ENCODE measurements around the gene NUDT7. TPM values are rescaled to one million over a fixed set of nuclear protein-coding genes. Genes with fewer than 3 reads are reported as not detected.

The NUDT7 gene
- total and polyA plus RNA-seq, 2 donors (not counting 3 experiments of a cell fraction or from before 2014, with no cell fraction given), result 6.2 to 6.5 TPM

DNA sequence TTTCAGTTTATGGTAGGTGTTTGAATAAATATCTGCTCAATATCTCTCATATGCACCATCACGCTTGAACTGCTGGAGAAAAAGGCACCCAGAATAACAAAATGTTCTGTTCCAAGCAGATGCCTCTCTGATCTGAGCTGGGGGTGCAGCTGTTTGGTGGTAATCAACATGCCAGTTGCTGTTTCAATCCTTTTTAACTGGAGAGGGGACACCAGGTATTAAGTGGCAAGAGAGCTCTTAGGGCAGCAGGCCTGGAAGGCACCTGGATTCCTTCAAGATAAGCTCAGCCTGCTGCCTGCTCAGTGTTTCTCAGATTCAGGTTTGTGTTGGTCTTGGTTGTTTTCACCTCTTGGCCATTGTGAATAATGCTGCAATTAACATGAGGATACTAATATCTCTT is 38.9 kb downstream of the NUDT7 start:
- Histone ChIP-seq H3K36me3 (ENCODE audit: control insufficient read depth in 2 of 2, extremely low read depth in 1 of 2, insufficient read depth in 2 of 2, low read length in 2 of 2) (no peaks in the 10 kb centered on the region), H3K79me2 (ENCODE audit: control insufficient read depth, insufficient read depth, low read length) (no peaks in the 10 kb centered on the region), H3K9me3 (replicated peaks; ENCODE audit: control insufficient read depth, insufficient read depth, low read length) (no peaks in the 10 kb centered on the region), H3K9me1 (replicated peaks; ENCODE audit: control insufficient read depth, extremely low read depth, insufficient read depth, low read length) (no peaks in the 10 kb centered on the region), H3K4me1 (ENCODE audit: control insufficient read depth, extremely low read depth, insufficient read depth, low read length) (peaks cover 2% of the 10 kb centered on the region), H3K4me3 (replicated peaks in 1 of 3; ENCODE audit: insufficient read depth in 1 of 3, low read depth in 1 of 3, low read length in 3 of 3) (no peak overlapping the region), H3K27ac (ENCODE audit: insufficient read depth, low read depth, low read length) (no peak overlapping the region), H3K9ac (replicated peaks; ENCODE audit: extremely low read depth, insufficient read depth, low read length) (no peak overlapping the region), H3K4me2 (ENCODE audit: insufficient read depth, low read length) (no peak overlapping the region), H2AFZ (ENCODE audit: low read depth, low read length) (no peak overlapping the region), H4K20me1 (replicated peaks; ENCODE audit: control insufficient read depth, extremely low read depth, insufficient read depth, low read length) (no peaks in the 10 kb centered on the region), H3K27me3 (ENCODE audit: control insufficient read depth in 2 of 2, insufficient read depth in 2 of 2, low read length in 2 of 2) (no peaks in the 10 kb centered on the region)
- TF ChIP-seq POLR2A (IDR thresholded peaks at IDR 0.05; ENCODE audit: low read depth, low read length) (no peak), EZH2 (IDR thresholded peaks at IDR 0.05; ENCODE audit: borderline replicate concordance, low read depth, low read length, severe bottlenecking) (no peak), FOS (IDR thresholded peaks at IDR 0.05; ENCODE audit: borderline replicate concordance, insufficient read depth, low read length) (no peak), POLR2AphosphoS5 (IDR thresholded peaks at IDR 0.05; ENCODE audit: insufficient read depth, low read depth, low read length) (no peak), JUN (IDR thresholded peaks at IDR 0.05; ENCODE audit: borderline replicate concordance, insufficient read depth, insufficient read length, low read depth) (no peak), MAX (IDR thresholded peaks at IDR 0.05; ENCODE audit: insufficient read depth, insufficient read length) (no peak), GATA2 (IDR thresholded peaks at IDR 0.05; ENCODE audit: insufficient read depth, insufficient read length, low read depth, low read length) (no peak), MYC (IDR thresholded peaks at IDR 0.05; ENCODE audit: low read depth, low read length) (no peak)
- TF ChIP-seq, protein P1, sequence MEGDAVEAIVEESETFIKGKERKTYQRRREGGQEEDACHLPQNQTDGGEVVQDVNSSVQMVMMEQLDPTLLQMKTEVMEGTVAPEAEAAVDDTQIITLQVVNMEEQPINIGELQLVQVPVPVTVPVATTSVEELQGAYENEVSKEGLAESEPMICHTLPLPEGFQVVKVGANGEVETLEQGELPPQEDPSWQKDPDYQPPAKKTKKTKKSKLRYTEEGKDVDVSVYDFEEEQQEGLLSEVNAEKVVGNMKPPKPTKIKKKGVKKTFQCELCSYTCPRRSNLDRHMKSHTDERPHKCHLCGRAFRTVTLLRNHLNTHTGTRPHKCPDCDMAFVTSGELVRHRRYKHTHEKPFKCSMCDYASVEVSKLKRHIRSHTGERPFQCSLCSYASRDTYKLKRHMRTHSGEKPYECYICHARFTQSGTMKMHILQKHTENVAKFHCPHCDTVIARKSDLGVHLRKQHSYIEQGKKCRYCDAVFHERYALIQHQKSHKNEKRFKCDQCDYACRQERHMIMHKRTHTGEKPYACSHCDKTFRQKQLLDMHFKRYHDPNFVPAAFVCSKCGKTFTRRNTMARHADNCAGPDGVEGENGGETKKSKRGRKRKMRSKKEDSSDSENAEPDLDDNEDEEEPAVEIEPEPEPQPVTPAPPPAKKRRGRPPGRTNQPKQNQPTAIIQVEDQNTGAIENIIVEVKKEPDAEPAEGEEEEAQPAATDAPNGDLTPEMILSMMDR (IDR thresholded peaks at IDR 0.05; ENCODE audit: extremely low read depth in 1 of 2, insufficient read depth in 1 of 2, low read depth in 1 of 2, low read length in 2 of 2), result no peak
- CTCF ChIA-PET, result interaction anchor here (0.8 to 1.4 kb wide), 3 partner anchors 28 to 112 kb away, joined by 3 to 4 read pairs (median 3); partner anchors contain the start of gene VAT1L
- DNase-seq (ENCODE audit: low read depth, low spot score) (no peak), FAIRE-seq (no peak)
- intact Hi-C loops (cut with micrococcal nuclease) (no loop called here), dilution Hi-C loops (cut with MboI; ENCODE audit: extremely low pct_ligation_motif_present, low sequenced_read_pairs) (no loop called here)
- POLR2A ChIA-PET, result interaction anchor here (0.7 kb wide), 1 partner anchor 34 kb away, joined by 5 read pairs; no protein-coding TSS in a partner anchor
- BruUV-seq (replicated peaks), result no TSS peak

All from endothelial cell of umbilical vein (primary cell).